Measurements from ENCODE around the gene POC1A.

GRCh38 chr3:52185837-52186236 is 31.6 kb upstream of the POC1A start:
- TF ChIP-seq HDAC2 (IDR thresholded peaks at IDR 0.05; ENCODE audit: borderline replicate concordance in 1 of 2, low read depth in 2 of 2, low read length in 2 of 2), result no peak
- TF ChIP-seq GABPA (IDR thresholded peaks at IDR 0.05; ENCODE audit: borderline replicate concordance, insufficient read depth, low read length), result no peak
- TF ChIP-seq CEBPB (IDR thresholded peaks at IDR 0.05; ENCODE audit: low read depth, low read length), result no peak
- no peak for TF ChIP-seq CTCF (IDR thresholded peaks at IDR 0.05; ENCODE audit: control extremely low read depth in 1 of 3, insufficient read depth in 1 of 3, low read depth in 1 of 3, low read length in 3 of 3)
- no peak for TF ChIP-seq CREB1 (IDR thresholded peaks at IDR 0.05)
- no peak for TF ChIP-seq MAX (IDR thresholded peaks at IDR 0.05)
- no peak for TF ChIP-seq RAD21 (IDR thresholded peaks at IDR 0.05 in 1 of 2, conservative IDR thresholded peaks at IDR 0.05 in 1 of 2; ENCODE audit: low read depth in 2 of 2, low read length in 2 of 2)
- no peak for TF ChIP-seq YY1 (IDR thresholded peaks at IDR 0.05; ENCODE audit: low read depth, low read length)
- TF ChIP-seq EZH2 (IDR thresholded peaks at IDR 0.05; ENCODE audit: low read depth, low read length, severe bottlenecking), result no peak
- no peak for TF ChIP-seq KDM1A (IDR thresholded peaks at IDR 0.05; ENCODE audit: borderline replicate concordance, low read length)

All from H1 (cell line).